ENCODE measurements around the gene MYH11.

DNA sequence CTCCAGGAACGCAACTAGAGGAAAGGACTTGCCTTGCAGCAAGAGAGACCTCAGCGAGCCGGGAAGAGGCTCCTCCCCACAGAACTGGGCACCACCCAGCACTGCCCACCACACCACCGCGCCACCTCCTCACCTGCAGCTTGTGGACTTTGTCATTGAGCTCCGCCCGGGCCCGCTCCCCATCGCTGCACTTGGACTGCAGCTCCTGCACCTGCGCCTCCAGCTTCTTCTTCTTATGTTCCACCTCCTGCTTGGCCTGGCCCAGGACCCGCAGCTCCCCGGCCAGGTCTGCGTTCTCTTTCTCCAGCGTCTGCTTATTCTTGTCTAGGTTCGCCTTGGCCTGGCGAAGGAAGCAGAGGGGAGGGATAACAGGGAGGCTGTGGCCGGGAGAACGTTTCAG is 130.1 kb downstream of the MYH11 start:
- TF ChIP-seq, protein P1, sequence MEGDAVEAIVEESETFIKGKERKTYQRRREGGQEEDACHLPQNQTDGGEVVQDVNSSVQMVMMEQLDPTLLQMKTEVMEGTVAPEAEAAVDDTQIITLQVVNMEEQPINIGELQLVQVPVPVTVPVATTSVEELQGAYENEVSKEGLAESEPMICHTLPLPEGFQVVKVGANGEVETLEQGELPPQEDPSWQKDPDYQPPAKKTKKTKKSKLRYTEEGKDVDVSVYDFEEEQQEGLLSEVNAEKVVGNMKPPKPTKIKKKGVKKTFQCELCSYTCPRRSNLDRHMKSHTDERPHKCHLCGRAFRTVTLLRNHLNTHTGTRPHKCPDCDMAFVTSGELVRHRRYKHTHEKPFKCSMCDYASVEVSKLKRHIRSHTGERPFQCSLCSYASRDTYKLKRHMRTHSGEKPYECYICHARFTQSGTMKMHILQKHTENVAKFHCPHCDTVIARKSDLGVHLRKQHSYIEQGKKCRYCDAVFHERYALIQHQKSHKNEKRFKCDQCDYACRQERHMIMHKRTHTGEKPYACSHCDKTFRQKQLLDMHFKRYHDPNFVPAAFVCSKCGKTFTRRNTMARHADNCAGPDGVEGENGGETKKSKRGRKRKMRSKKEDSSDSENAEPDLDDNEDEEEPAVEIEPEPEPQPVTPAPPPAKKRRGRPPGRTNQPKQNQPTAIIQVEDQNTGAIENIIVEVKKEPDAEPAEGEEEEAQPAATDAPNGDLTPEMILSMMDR (conservative IDR thresholded peaks at IDR 0.05 in 1 of 2, IDR thresholded peaks at IDR 0.05 in 1 of 2; ENCODE audit: extremely low read depth in 1 of 2, insufficient read depth in 1 of 2, low read depth in 1 of 2, low read length in 2 of 2) = no peak
- no peak for TF ChIP-seq EZH2 (IDR thresholded peaks at IDR 0.05; ENCODE audit: borderline replicate concordance, low read length)

All from mammary epithelial cell (primary cell).